Activated T-cell treated with anti-CD3 and anti-CD28 coated beads for 4 hours (primary cell): Measurements from ENCODE around the gene DEAF1.

Experiments
- DNase-seq: peaks from one replicate; pipeline ENCODE4 v3.0.0-alpha.2; 2020

DEAF1 gene

DNA sequence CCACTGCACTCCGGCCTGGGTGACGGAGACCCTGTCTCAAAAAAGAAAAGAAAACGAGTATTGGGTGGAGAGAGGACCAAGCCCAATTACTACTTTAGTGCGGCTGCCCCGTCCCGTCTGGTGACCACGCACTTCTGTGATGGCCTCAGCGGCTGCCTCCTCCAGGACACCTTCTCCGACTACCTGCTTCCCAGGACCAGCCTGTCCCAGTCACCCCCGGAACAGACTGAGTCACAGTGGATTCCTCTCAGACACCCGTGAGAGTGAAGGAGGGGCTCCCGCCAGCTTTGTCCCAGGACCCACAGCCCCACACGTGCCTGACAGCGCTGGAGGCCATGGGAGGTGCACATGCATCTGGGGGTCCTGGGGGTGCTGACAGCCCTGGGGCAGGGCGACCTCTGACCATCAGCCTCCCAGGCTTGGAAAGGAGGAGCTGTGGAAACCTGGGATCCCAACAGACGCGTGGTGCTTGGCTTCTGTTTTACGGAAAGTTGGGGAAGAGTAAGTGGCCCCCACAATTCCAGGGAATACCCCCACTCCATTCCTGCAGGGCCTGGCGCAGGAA lies 53.1 kb downstream of the DEAF1 start:
- no peak for DNase-seq

DNA sequence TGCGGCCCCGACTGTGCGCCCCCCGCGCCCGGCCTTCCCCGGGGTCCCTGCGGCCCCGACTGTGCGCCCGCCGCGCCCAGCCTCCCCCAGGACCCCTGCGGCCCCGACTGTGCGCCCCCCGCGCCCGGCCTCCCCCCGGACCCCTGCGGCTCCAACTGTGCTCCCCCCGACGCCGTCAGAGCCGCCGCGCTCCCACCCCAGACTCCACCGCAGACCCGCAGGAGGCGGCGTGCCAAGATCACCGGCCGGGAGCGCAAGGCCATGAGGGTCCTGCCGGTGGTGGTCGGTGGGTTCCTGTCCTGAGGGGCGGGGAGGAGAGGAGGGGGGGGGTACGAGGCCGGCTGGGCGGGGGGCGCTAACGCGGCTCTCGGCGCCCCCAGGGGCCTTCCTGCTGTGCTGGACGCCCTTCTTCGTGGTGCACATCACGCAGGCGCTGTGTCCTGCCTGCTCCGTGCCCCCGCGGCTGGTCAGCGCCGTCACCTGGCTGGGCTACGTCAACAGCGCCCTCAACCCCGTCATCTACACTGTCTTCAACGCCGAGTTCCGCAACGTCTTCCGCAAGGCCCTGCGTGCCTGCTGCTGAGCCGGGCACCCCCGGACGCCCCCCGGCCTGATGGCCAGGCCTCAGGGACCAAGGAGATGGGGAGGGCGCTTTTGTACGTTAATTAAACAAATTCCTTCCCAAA lies 54.9 kb downstream of the DEAF1 start:
- no peak for DNase-seq

DNA sequence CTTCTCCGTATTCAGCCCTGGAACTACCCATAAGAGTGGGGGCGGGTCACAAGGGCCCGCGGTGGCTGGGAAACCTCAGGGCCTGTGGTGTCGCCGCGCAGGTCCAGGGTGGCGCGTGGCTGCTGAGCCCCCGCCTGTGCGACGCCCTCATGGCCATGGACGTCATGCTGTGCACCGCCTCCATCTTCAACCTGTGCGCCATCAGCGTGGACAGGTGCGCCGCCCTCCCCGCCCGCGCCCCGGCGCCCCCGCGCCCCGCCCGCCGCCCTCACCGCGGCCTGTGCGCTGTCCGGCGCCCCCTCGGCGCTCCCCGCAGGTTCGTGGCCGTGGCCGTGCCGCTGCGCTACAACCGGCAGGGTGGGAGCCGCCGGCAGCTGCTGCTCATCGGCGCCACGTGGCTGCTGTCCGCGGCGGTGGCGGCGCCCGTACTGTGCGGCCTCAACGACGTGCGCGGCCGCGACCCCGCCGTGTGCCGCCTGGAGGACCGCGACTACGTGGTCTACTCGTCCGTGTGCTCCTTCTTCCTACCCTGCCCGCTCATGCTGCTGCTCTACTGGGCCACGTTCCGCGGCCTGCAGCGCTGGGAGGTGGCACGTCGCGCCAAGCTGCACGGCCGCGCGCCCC lies 55.6 kb downstream of the DEAF1 start:
- no peak for DNase-seq

DNA sequence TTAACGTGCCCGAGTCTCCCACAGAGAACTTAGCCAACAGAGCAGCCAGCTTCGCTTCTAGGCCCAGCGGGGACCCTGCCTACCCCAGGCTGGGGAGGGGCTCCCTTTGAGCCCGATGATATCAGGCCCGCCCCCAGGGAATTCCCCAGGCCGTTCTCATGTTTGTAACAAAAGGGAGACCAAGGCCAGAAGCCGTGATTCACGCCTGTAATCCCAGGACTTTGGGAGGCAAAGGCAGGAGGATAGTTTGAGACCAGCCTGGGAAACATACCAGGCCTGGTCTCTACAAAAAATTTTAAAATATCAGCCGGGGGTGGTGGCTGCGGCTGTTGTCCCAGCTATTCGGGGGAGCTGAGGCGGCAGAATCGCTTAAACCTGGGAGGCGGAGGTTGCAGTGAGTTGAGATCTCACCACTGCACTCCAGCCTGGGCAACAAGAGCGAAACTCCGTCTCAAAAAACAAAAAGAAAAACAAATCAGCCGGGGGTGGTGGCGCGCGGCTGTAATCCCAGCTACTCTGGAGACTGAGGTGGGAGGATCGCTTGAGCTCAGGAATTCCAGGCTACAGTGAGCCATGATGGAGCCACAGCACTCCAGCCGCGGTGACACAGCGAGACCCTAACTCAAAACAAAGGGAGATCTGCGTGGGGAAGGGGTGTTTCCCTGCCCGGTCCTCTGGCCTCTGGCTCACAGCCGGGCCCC lies 56.2 kb downstream of the DEAF1 start:
- no peak for DNase-seq

DNA sequence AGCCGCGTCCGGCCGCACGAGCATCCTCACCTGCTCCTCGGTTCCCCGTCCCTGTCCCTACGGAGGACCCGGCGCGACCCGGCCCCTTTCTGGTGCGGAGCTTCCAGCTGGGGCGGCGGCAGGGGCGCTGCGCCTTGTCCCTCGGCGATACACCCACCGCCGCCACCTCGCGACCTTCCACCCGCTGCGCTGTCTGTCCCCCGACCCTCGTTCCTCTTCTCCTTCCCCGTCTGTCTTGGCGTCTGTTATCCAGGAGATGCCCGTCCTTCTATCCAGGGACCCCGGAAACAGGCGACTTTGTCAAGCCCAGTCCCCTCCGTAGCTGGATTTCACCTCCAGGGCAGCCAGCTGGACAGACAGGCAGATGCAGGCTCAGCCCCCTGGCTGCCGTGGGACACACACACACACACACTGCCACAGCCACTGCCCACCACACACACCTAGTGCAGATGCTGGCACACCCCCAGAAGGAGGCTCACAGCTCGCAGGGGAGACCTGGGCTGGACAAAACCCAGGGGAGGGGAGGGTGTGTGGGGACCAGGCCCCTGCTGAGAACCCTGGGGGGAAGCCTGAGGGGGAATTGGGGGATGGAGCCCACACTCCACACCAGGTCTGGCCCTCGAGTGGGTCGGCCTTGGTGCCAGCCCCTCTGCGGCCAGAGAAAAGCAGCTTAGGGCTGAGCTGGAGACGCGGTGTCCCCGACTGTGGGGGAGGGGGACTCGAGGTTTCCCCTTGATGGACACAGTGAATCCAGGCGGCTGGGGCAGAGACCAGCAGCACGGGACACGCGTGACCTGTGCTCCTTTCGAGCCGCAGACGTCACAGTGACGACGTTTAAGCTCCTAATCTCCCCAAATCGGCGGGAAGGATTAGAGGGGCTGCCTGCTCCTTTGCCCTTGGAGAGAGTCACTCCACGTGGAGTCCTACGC lies 57.2 kb downstream of the DEAF1 start:
- no peak for DNase-seq

DNA sequence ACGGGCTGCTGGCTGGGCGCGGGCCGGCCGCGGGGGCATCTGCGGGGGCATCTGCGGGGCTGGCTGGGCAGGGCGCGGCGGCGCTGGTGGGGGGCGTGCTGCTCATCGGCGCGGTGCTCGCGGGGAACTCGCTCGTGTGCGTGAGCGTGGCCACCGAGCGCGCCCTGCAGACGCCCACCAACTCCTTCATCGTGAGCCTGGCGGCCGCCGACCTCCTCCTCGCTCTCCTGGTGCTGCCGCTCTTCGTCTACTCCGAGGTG lies 57.8 kb downstream of the DEAF1 start:
- no peak for DNase-seq

DNA sequence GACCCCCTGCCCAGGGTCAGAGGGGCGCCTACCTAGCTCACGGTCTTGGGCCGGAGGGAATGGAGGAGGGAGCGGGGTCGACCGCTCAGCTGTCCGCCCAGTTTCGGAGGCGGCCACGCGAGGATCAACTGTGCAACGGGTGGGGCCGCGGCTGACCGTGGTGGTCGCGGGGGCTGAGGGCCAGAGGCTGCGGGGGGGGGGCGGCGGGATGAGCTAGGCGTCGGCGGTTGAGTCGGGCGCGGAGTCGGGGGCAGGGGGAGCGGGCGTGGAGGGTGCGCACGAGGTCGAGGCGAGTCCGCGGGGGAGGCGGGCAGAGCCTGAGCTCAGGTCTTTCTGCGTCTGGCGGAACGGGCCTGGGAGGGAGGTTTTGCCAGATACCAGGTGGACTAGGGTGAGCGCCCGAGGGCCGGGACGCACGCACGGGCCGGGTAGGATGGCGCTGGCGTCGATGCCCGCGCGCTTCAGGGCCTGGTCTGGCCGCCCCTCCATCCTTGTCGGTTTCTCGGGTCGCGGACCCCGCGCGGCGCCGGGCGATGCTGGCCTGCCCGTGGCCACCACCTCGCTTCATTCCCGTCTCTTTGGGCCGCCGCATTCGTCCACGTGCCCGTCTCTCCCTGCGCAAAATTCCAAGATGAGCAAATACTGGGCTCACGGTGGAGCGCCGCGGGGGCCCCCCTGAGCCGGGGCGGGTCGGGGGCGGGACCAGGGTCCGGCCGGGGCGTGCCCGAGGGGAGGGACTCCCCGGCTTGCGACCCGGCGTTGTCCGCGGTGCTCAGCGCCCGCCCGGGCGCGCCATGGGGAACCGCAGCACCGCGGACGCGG lies 58.3 kb downstream of the DEAF1 start, which contains the start of gene DRD4:
Gene DRD4 (plus strand): TSS at position 759 of the 822 bp plus-strand sequence. CDS start 36 bp downstream, at position 795.
- no peak for DNase-seq

DNA sequence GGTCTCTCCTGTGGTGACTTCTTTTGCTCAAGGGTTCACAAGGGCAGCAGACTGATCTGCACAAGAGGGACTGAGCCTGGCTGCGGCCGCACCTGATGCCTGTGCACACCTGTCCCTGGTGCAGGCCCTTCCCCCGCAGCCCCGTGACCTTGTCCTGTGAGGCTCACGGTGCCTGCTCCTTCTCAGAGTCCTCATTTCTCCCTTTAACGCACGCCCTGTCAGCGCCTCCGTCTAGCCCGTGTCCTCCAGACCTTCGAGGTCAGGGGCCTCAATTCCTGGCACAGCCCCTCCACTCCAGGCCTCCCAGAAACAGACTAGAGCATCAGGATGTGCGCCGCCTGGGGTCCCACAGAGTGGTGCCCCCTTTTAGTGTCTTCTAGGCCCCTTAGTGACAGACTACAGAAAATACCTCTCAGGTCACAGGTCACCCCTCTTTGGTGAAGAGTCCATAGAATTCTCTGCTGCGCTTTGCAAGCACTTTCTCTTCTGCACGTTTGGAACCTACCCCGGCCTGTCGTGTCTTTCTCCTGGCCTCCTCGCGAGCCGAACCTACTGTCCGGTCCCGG lies 59.0 kb downstream of the DEAF1 start:
- DNase-seq: no peak

DNA sequence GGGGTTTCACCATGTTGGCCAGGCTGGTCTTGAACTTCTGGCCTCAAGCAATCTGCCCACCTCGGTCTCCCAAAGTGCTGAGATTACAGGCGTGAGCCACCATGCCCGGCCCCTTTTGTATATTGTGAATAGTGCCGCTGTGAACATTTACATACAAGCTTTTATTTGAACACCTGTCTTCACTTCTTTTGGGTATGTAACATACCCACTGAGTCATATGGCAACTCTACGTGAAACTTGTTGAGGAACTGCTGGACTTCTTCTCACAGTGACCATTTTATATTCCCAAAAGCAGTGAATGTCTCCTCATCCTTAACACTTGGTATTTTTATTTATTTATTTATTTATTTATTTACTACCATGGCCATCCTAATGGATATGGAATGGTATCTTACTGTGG lies 64.2 kb downstream of the DEAF1 start:
- DNase-seq: no peak

DNA sequence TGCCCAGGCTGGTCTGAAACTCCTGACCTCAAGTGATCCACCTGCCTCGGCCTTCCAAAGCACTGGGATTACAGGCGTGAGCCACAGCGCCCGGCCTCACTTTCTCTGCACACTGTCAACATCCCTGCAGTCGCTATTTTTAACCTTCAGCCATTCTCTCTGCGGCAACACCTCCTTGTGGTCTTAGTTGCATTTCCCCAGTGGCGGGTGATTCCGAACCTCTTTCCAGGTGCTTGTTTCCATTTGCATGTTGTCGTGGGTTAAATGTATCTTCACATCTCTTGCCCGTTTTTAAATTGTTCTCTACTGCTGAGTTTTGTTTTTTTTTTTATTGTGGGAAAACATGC lies 65.8 kb downstream of the DEAF1 start:
- no peak for DNase-seq

DNA sequence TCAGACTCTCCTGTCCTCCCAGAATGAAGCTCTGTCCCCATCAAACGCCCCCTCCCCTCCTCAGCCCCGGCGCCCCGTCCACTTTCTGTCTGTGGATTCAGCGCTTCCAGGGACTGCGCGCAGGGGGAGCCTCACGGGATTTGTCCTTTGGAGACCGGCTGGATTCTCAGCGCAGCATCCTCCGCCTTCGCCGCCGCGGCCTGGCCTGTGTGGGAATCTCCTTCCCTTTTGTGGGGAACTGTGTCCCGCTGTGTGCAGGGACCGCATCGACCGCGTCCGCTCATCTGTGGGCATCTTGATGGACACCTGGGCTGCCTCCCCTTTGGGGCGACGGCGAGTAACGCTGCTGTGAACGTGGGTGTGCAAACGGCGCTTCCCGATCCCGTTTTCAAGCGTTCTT lies 67.0 kb downstream of the DEAF1 start:
- DNase-seq: no peak

DNA sequence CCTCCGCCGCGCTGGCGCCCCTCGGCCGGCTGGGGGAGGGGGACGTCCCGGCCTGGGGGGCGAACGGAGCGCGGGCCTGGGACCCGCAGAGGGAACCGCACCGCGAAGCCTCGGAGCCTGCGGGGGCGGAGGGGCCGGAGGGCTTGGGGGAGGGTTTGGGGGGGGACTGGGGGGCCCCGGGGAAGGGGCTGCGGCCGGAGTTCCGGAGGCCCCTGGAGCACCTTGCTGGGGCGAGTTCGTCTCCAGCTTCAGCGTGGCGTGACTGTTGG lies 67.8 kb downstream of the DEAF1 start:
- no peak for DNase-seq

DNA sequence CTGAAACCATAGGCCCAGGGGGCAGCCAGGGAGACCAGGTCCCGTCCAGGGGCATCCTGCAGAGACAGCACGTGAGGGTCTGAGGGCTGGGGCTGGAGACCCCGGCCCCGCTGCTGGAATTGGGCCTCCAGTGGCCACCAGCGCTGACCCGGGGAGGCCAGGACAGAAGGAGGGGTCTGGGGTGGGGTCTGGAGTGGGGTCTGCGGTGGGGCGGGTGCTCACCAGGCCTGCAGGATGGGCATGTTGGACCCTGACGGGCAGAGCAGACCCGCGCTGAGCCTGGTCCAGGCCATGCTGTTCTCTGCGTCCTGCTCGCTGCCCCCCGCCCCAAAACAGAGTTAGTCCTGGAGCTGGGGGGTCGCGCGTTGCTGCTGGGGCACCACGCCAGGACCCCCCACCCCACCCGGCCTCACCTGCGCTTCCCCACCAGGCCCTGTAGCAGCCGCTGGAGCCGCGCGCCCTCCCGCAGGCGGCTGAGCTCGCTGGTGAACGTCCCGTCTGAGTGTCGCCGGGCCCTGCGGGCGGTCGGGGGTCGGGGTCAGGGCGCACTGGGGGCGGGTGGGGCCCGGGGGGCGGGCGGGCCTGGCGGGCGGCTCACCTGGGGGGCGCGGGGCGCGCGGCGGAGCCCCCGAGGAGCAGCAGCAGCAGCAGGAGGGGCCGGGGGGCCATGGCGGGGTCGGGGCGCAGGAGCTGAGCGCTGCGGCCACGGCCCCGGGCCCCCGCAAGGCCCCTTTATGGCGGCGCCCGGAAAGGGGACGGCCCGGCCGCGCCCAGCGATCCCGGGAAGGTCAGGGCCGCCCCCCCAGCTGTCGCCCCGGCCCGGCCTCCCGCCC lies 68.3 kb downstream of the DEAF1 start, which contains the start of gene SCT:
Gene SCT (minus strand): TSS at position 707 of the 833 bp plus-strand sequence. CDS start 38 bp downstream, at position 669.
- DNase-seq: no peak

DNA sequence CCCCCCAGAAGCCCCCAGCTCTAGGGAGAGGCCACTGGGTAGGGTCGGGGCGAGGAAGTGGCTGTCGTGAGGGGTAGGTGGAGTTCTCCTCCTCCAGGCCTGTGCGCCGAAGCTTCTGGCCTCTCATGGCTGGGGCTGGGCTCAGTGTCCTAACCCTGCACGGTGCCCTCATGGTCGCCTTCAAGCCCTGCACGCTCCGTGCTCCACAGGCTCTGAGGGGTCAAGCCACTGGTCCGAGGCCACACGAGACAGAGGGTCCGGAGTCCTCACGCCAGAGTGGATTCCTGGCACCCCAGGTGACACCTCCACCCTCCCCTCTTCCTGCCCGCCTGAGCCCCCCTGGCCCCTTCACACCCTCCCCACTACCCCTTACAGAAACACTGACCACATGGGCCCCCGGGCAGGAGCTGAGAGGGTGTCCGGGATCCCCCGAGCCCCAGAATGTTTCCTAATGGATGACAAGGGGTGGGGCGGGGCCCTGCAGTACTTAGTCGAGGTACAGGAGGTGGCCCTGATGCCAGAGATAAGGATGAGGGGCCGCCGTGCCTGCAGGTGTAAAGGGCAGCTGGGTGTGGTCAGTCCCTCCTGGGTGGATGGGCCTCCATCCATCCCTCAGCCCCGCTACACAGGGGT lies 69.3 kb downstream of the DEAF1 start:
- no peak for DNase-seq

DNA sequence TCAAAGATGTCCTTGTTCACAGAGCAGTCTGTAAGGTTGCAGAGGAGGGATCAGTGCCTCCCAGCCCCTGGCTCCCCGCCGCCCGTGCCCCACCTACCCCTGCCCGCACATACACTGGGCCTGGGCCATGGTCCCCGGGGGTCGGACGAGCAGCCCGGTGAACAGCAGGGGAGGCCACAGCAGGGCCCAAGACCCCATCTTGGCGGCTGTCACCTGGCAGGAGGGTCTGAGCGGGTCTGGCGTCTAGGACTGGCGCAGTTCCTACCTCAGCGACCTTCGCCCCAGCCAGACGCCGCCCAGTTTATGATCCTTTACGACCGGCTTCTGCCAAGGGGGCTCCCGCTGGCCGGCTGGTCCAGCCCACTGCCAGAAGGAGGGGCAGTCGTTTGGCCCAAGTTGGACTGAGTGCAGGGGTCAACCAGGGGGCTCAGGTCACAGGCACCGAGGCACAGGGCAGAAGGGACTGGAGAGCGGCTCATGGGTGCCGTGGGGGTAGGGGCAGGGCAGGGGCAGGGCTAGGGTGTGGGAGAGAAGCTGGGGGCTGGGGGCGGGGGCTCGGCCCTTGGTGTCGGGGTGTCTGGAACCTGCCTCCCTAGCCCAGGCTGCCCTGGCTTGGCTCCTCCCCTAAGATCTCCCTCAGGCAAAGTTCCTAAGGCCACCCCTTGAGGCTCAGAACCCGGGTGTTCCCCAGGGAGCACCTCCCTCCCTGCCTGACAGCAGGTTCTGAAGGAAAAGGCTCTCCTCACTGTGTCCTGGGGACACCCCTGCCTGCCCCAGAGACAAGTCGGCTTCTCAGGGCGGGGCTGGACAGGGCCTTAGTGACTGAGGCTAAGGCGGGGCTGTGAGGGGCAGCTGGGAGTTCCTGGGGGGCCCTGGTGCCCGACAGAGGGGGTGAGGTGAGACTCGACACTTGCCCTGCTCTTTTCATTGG lies 70.1 kb downstream of the DEAF1 start, which contains the start of gene CDHR5:
Gene CDHR5 (minus strand): TSS at position 251 of the 931 bp plus-strand sequence. CDS start 53 bp downstream, at position 198.
- DNase-seq: no peak

DNA sequence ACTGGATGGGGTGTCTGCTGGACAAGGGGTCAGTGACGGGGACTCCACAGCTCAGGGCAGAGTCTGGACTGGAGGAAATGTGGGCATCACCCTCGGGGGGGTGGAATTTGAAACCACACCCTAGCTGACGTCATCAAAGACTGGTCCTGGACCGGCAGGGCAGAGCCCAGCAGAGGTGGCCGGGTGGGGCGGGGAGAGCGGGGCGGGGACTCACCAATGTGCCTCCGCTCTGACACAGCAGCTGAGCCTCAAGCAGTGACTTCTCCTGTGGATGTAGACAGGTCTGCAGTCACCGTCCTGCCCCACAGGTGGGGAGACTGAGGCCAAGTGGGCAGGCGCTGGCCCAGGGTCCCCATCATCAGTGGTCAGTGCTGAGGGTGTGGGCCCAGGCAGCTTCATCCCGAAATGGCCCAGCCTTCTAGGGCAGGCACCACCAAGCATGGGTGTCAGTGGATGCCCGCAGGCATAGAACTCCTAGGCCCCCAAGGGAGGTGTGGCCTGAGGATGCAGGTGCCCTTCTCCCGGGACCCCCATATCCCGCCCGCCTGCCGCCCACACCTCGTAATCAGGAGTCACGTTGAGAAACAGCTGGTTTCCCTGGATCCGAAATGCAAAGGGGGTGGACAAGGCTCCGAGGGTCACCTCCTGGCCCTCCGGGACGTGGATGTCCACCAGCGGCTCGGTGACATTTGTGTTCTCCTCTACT lies 70.9 kb downstream of the DEAF1 start:
- DNase-seq: no peak

DNA sequence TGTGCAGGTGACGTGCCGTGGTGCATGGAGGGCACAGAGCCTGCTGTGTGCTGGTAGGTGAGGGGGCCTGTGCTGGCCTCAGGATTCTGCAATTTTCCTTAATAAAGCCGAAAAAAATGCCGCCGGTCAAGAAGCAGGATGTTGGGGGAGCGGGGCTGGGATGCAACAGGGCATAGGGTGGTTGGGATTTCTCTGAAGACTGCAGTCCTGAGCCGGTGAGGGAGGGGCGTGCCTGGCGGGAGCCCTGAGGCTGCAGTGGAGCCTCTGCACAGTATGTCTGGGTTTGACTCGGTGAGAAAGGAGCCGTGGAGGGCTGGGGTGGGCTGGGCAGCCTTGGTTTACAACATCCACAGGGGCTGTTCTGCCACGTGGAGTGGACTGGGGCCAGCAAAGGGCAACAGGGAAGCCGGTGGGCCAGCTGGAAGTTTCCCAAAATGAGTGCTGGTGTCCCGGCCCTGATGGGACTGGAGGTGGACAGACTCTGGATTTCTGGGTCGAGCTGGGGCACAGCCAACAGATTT lies 71.6 kb downstream of the DEAF1 start:
- DNase-seq: no peak

DNA sequence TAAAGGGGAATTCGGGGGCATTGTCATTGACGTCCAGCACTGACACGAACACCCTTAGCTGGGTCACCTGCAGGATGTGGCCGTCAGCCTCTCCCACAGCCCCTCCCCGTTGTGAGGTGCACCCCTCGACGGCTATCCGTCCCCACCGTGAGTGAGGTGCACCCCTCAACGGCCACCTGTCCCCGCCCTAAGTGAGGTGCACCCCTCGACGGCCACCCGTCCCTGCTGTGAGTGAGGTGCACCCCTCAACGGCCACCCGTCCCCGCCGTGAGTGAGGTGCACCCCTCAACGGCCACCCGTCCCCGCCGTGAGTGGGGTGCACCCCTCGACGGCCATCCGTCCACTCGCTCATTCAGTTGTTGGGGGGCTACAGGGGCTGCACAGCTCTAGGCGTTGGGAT lies 73.2 kb downstream of the DEAF1 start:
- no peak for DNase-seq
